Stimulated activated CD8-positive, alpha-beta memory T cell treated with anti-CD3 and anti-CD28 coated beads, Interleukin-2, amount 100 ng/mL, for 1 hour (primary cell): Measurements from ENCODE around the gene CFAP43.
"Not testable (repeated sequence)": the region's sequence is repeated elsewhere in the genome, so short reads cannot be mapped to it uniquely, and the experiment has no call there.

Experiments
- DNase-seq, 2 donors: peaks; one replicate each; pipeline ENCODE4 v3.0.0-alpha.2; 2020; ENCODE audit warnings: low read depth in 2 of 2

The CFAP43 gene

GRCh38 chr10:104232613-104233102 lies 494 bp upstream of the CFAP43 start:
- DNase-seq, result no peak

GRCh38 chr10:104230490-104230889 lies 1.7 kb downstream of the CFAP43 start:
- no peak for DNase-seq

- DNase-seq, result no peak
These were observed 8.9 kb downstream of the CFAP43 start for GRCh38 chr10:104223304-104223703.

- DNase-seq, result no peak
These were observed 11.6 kb downstream of the CFAP43 start for GRCh38 chr10:104220522-104220921.

GRCh38 chr10:104218751-104219150 lies 13.4 kb downstream of the CFAP43 start:
- DNase-seq, result no peak

- DNase-seq, result no peak
These were observed 15.5 kb downstream of the CFAP43 start for GRCh38 chr10:104216631-104217030.

GRCh38 chr10:104209575-104210198 lies 22.5 kb downstream of the CFAP43 start:
- DNase-seq, result no peak

- DNase-seq, result no peak
These were observed 23.4 kb downstream of the CFAP43 start for GRCh38 chr10:104208730-104209129.

- DNase-seq, result no peak
These were observed 29.9 kb downstream of the CFAP43 start for GRCh38 chr10:104202231-104202630.

GRCh38 chr10:104201636-104202035 lies 30.5 kb downstream of the CFAP43 start:
- no peak for DNase-seq

- no peak for DNase-seq
These were observed 32.6 kb downstream of the CFAP43 start for GRCh38 chr10:104199567-104199966.

- DNase-seq, result no peak
These were observed 34.8 kb downstream of the CFAP43 start for GRCh38 chr10:104197364-104197763.

GRCh38 chr10:104195706-104196105 lies 36.5 kb downstream of the CFAP43 start:
- DNase-seq, result no peak

- DNase-seq, result no peak
These were observed 38.4 kb downstream of the CFAP43 start for GRCh38 chr10:104193787-104194186.

- no peak for DNase-seq
These were observed 41.5 kb downstream of the CFAP43 start for GRCh38 chr10:104190695-104191094.

GRCh38 chr10:104183682-104184081 lies 48.5 kb downstream of the CFAP43 start:
- no peak for DNase-seq

GRCh38 chr10:104174136-104174535 lies 58.0 kb downstream of the CFAP43 start:
- DNase-seq, result not testable (repeated sequence)

GRCh38 chr10:104170610-104171254 lies 61.4 kb downstream of the CFAP43 start:
- no peak for DNase-seq

GRCh38 chr10:104155591-104155990 lies 76.6 kb downstream of the CFAP43 start:
- no peak for DNase-seq

- DNase-seq, result no peak
These were observed 80.4 kb downstream of the CFAP43 start for GRCh38 chr10:104151737-104152136.

- no peak for DNase-seq
These were observed 82.0 kb downstream of the CFAP43 start for GRCh38 chr10:104150139-104150538.

- no peak for DNase-seq
These were observed 85.3 kb downstream of the CFAP43 start for GRCh38 chr10:104146882-104147281.

GRCh38 chr10:104144931-104145330 lies 87.2 kb downstream of the CFAP43 start:
- no peak for DNase-seq

- no peak for DNase-seq
These were observed 88.3 kb downstream of the CFAP43 start for GRCh38 chr10:104143829-104144228.
